ENCODE results near the gene GATM. TPM values are rescaled to one million over a fixed set of nuclear protein-coding genes. Genes with fewer than 3 reads are reported as not detected.

The GATM gene, protein sequence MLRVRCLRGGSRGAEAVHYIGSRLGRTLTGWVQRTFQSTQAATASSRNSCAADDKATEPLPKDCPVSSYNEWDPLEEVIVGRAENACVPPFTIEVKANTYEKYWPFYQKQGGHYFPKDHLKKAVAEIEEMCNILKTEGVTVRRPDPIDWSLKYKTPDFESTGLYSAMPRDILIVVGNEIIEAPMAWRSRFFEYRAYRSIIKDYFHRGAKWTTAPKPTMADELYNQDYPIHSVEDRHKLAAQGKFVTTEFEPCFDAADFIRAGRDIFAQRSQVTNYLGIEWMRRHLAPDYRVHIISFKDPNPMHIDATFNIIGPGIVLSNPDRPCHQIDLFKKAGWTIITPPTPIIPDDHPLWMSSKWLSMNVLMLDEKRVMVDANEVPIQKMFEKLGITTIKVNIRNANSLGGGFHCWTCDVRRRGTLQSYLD
- total RNA-seq, result 49.4 TPM

DNA sequence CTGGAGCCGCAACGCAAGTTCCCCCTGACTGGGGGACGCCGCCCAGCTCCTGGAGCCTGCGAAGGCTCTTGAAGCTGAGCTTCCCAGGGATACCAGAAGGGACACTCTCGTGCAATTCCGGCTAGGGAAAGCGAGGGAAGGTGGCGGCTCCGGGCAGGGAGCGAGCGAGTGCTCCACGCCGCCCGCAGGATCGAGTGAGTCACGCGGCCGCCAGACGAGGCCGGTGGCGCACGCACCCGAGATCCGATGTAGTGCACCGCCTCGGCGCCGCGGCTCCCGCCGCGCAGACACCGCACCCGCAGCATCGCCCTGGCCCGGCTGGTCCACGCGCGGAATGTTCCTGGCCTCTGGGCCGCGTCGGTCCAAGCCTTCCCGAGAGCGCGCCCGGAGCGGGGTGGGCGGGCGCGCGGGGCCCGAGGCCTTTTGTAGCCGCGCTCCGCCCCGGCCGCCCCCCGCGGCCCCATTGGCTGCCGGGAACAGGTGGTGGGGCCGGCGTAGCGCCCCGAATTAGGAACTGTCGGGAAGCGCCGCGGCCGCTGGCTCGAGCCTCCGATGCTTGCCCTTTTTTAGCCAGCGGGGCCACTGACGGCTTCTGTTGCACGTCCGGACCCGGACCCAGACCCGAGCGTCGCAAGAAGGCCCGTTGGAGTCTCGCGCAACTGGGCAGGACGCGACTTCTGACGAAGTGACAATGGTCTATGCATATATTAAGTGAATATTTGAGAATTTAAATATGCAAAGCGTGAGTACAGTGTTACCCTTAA lies at the start of gene GATM:
GATM (minus strand) TSS at position 396 of the 764 bp plus-strand sequence; CDS start at position 305, 91 bp downstream.

Other genes starting within 250 kb of the GATM start
- 2.0 TPM for gene DUOXA1, start 248.7 kb downstream of the GATM start, total RNA-seq
- gene DUOX1, start 248.6 kb downstream of the GATM start, total RNA-seq, result 2.0 TPM
- 40.8 TPM for gene SHF, start 190.6 kb downstream of the GATM start, total RNA-seq
- gene SLC28A2, start 126.3 kb downstream of the GATM start, total RNA-seq, result not detected
- 15.9 TPM for gene SLC30A4, start 144.2 kb upstream of the GATM start, total RNA-seq
- gene BLOC1S6, start 208.8 kb upstream of the GATM start, total RNA-seq, result 106 TPM

Measured in camera-type eye (tissue), 1 donor.